ENCODE results near the gene MEGF10. TPM values are rescaled to one million over a fixed set of nuclear protein-coding genes. Genes with fewer than 3 reads are reported as not detected.

MEGF10 gene
- polyA plus RNA-seq, 4 donors: 0.31 to 0.35 TPM; not detected in 2

DNA sequence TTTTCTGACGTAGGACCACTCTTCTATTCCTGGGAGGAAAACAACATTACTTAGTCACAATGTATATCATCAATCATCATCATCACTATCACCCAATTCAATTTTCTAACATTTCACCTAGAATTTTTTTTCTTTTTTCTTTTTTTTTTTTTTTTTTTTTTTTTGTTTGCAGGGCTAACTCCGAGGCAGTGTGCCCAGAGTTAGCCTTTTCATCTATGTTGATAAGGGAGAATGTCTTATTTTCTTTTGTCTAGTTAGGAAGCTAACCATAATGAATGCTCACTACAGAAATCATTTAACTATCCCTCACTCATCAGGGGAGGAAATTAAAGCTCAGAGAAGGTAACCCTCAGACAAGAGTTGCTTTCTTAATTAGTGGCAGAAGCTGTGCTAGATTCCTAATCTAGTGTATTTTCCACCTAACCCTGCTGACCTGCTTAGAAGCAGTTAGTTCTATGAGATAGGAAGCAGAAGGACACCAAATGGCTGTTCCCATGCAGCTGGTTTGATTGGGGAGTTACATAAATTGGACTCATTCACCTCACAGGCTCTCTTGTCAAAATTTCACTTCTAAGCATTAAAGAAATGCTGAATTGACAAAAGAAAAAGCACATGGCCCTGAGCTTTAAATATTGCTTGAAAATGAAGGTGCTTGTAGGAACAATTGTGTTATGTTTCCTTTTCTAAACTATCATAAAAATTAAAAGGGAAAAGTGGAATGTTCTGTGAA, 218.2 kb downstream of the MEGF10 start:
- DNase-seq (no peak), FAIRE-seq (no peak)
- Histone ChIP-seq H3K27ac (ENCODE audit: low read depth in 1 of 3, low read length in 2 of 3) (no peak overlapping the region), H3K27me3 (ENCODE audit: control insufficient read depth in 3 of 3, insufficient read depth in 3 of 3, low read length in 3 of 3) (no peaks in the 10 kb centered on the region), H3K36me3 (ENCODE audit: control insufficient read depth in 3 of 3, insufficient read depth in 2 of 3, low read depth in 1 of 3, low read length in 3 of 3) (no peaks in the 10 kb centered on the region), H3K4me3 (ENCODE audit: low read depth in 1 of 3, low read length in 3 of 3) (no peak overlapping the region), H3K4me1 (ENCODE audit: control insufficient read depth in 3 of 3, insufficient read depth in 2 of 3, low read depth in 1 of 3, low read length in 2 of 3) (no peaks in the 10 kb centered on the region), H3K9me3 (ENCODE audit: control insufficient read depth in 2 of 2, insufficient read depth in 1 of 2, low read depth in 1 of 2, low read length in 1 of 2) (no peaks in the 10 kb centered on the region)
- WGBS, 3 donors: 59 to 74% (median 67%) methylated on average over 2 of the region's 2 CpGs

Other genes starting within 250 kb of the MEGF10 start
- 10 to 100 TPM in 1 of 4 donors, 1 to 10 TPM in 3; 4.2 to 17.9 (median 6.4) TPM for gene C5orf63, start 217.3 kb upstream of the MEGF10 start, polyA plus RNA-seq
- 10 to 100 TPM; 24.6 to 76.0 (median 41.1) TPM for gene PRRC1, start 226.8 kb downstream of the MEGF10 start, polyA plus RNA-seq